ENCODE measurements around the gene HIPK4.

The HIPK4 gene

DNA sequence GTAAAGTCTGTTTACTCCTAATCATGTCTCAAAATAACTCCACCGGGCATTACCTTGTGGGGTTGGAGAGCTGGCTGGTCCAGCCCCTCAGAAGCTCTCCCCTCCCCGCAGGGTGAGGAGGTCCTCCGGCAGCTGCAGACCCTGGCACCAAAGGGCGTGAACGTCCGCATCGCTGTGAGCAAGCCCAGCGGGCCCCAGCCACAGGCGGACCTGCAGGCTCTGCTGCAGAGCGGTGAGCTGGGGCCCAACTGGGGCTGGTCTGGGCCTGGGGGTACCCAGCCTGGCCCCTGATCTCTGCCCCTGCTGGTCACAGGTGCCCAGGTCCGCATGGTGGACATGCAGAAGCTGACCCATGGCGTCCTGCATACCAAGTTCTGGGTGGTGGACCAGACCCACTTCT lies 20.2 kb downstream of the HIPK4 start:
- Mint-ChIP-seq H3K4me3 (no peak overlapping the region), H3K36me3 (peaks cover 3% of the 10 kb centered on the region), H3K27ac (no peak overlapping the region), H3K4me1 (ENCODE audit: low read depth) (peaks cover 11% of the 10 kb centered on the region), H3K9me3 (ENCODE audit: low read depth) (no peaks in the 10 kb centered on the region), H3K27me3 (no peaks in the 10 kb centered on the region)

DNA sequence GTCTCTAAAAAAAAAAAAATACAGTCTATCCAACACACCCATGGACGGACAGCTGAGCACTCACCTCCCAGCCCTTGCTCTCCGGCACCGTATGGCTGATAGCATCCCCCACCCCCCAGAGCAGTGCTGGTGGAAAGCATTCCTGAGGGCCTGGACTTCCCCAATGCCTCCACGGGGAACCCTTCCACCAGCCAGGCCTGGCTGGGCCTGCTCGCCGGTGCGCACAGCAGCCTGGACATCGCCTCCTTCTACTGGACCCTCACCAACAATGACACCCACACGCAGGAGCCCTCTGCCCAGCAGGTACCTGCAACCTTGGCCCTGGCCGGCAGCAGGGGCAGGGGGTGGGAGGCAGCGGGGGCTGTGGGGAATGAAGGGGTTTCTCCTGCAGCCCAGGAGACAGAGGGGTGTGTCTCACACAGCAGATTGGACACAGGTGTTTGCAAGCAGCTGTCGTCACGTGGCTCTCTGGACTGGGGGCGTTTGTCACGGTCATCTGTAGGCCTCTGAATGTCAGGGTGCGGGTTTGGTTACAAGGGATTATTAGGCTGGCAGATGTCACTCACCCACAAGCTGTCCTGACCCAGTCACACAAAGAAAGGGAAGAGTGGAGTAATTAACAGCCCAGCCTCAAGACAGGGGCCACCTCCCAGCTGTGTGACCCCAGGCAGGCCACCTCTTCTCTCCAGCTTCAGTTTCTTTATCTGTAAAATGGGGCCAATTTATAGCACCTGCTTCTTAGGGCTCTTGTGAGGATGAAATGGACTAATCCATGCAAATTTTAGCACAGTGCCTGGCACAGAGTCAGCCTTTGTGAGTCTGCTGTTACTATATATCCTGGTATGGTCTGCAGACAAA lies 22.2 kb downstream of the HIPK4 start:
- Mint-ChIP-seq H3K27ac (no peak overlapping the region), H3K27me3 (no peaks in the 10 kb centered on the region), H3K4me1 (ENCODE audit: low read depth) (peaks cover 11% of the 10 kb centered on the region)

DNA sequence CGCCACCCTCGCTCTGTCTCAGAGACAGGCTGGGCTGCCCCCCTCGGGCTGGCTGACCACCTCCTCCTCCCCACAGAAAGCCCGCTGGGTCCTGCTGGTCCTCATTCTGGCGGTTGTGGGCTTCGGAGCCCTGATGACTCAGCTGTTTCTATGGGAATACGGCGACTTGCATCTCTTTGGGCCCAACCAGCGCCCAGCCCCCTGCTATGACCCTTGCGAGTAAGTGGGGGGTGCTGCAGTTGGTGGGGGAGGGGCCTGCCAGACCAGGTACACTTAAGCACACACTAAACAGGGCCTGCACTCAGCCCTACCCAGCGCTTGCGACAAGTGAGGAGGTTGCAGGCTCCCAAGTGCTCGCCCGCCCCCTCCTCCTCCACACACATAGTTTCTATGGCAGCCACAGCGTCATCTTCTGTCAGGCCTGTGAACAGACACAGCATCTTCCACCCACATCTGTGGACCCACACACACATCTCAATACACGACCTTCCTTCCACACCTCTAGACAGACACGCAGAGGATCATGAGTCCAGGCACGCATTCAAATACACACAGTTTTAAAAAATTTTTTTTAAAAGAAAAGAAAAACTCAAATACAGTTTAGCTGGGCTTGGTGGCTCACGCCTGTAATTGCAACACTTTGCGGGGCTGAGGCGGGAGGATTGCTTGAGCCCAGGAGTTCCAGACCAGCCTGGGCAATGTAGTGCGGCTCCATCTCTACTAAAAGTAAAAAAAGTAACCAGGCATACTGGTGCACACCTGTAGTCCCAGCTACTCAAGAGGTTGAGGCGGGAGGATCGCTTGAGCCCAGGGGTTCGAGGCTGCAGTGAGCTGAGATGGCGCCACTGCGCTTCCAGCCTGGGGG lies 23.1 kb downstream of the HIPK4 start:
- Mint-ChIP-seq H3K9me3 (ENCODE audit: low read depth) (no peaks in the 10 kb centered on the region), H3K27ac (no peak overlapping the region), H3K4me3 (no peak overlapping the region), H3K4me1 (ENCODE audit: low read depth) (peaks cover 14% of the 10 kb centered on the region), H3K27me3 (no peaks in the 10 kb centered on the region), H3K36me3 (peaks cover 3% of the 10 kb centered on the region)

More for the DNA sequence above, 22.2 kb downstream of the HIPK4 start:
- peaks cover 3% of the 10 kb centered on the region for H3K36me3 Mint-ChIP-seq
- no peak overlapping the region for H3K4me3 Mint-ChIP-seq
- no peaks in the 10 kb centered on the region for H3K9me3 Mint-ChIP-seq (ENCODE audit: low read depth)

DNA sequence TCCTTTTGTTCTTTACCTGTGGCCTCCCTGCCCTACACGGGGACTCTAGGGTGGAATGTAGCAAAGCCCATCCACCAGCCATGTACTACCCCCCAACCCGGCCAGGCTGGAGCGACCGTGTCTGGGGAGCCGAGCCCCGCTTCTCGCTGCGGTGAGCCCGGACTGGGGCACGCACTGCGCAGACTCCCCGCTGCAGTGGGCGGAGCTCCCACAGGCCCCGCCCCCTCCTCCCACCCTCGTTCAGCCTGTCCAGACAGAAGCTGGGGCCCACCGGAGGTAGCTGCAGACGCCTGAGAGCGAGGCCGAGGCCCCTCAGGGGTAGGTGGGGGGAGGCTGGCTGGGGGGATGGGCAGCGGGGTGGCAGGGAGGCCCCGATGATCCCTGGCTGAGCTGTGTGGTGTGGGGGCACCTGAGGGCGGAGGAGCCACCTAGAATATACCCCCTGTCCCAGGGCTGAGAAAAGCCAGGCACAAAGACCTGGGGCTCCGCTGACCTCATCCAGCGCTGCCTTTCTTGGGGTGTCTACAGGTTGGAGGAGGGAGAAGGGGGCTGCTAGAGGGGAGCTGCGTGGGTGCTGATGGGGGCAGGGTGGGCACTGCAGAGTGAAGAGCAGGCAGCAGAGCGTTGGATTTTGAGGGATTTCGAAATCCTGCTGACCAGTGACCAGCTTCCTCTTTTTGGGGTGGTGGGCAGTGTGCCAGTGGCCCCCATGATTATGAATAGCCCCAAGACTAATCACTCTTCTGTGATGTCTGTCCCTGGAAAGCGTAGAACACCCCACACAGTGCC lies 24.2 kb downstream of the HIPK4 start:
- H3K4me1 Mint-ChIP-seq (ENCODE audit: low read depth) = peaks cover 14% of the 10 kb centered on the region
- no peaks in the 10 kb centered on the region for H3K9me3 Mint-ChIP-seq (ENCODE audit: low read depth)
- peak overlapping the region; percentile 51 for H3K4me3 Mint-ChIP-seq
- no peak overlapping the region for H3K27ac Mint-ChIP-seq
- H3K36me3 Mint-ChIP-seq = peaks cover 3% of the 10 kb centered on the region
- H3K27me3 Mint-ChIP-seq = no peaks in the 10 kb centered on the region

DNA sequence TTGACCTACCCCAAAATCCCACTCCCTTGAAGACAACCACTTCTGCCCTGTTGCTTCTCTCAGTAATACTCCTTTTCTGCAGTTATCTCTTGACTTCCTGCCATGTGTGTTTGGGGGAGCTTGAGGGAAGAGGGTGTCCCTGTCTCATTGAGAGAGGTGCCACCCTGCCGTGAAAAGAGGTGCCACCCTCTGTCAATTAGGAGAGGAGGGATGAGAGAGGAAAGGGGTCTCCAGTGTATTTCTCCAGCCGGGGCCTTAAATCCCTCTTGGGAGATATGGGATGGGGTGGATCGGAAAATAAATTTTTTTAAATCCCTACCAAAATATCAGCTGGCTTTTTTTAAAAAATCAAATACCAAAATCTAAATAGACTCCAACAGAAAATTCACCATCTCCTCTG lies 25.0 kb downstream of the HIPK4 start:
- H3K4me3 Mint-ChIP-seq = no peak overlapping the region
- no peaks in the 10 kb centered on the region for H3K9me3 Mint-ChIP-seq (ENCODE audit: low read depth)
- H3K4me1 Mint-ChIP-seq (ENCODE audit: low read depth) = peaks cover 14% of the 10 kb centered on the region
- no peaks in the 10 kb centered on the region for H3K36me3 Mint-ChIP-seq
- no peak overlapping the region for H3K27ac Mint-ChIP-seq
- H3K27me3 Mint-ChIP-seq = no peaks in the 10 kb centered on the region

DNA sequence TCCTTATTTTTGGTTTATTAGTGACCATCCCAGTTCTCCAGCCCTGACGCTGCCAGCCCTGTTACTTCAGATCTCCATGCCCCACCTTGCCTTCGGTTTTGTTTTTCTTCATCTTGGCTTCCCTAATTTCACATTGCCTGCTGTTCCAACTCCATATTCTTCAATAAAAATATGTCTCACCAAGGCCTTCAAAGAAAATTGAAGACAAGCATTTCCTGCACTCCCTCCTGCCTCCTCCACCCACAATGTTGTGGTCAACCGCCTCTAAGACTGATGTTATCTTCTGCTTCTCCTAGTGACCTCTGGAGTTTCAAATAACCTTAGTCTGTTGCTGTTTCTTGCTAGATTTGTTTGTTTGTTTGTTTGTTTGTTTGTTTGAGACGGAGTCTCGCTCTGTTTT lies 26.9 kb downstream of the HIPK4 start:
- Mint-ChIP-seq H3K4me3 (no peak overlapping the region), H3K27me3 (no peaks in the 10 kb centered on the region), H3K4me1 (ENCODE audit: low read depth) (peaks cover 18% of the 10 kb centered on the region), H3K27ac (no peak overlapping the region), H3K9me3 (ENCODE audit: low read depth) (no peaks in the 10 kb centered on the region), H3K36me3 (no peaks in the 10 kb centered on the region)

DNA sequence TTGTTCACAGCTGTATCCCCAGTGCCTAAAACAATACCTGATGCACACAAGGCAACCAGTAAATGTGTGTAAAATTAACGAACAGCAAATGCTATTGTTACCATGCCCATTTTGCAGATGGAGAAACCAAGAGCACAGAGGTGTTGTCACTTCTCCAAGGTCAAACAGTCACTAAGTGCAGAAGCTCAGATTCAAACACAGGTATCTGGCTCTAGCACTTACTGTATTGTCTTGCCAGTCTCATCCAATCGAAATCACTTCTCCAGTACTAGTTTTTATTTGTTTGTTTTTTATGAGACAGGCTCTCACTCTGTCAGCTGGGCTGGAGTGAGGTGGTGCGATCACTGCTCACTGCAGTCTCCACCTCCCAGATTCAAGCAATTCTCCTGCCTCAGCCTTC lies 27.8 kb downstream of the HIPK4 start:
- H3K36me3 Mint-ChIP-seq = no peaks in the 10 kb centered on the region
- no peak overlapping the region for H3K4me3 Mint-ChIP-seq
- H3K9me3 Mint-ChIP-seq (ENCODE audit: low read depth) = no peaks in the 10 kb centered on the region
- H3K27ac Mint-ChIP-seq = no peak overlapping the region
- H3K27me3 Mint-ChIP-seq = no peaks in the 10 kb centered on the region
- peaks cover 18% of the 10 kb centered on the region for H3K4me1 Mint-ChIP-seq (ENCODE audit: low read depth)

DNA sequence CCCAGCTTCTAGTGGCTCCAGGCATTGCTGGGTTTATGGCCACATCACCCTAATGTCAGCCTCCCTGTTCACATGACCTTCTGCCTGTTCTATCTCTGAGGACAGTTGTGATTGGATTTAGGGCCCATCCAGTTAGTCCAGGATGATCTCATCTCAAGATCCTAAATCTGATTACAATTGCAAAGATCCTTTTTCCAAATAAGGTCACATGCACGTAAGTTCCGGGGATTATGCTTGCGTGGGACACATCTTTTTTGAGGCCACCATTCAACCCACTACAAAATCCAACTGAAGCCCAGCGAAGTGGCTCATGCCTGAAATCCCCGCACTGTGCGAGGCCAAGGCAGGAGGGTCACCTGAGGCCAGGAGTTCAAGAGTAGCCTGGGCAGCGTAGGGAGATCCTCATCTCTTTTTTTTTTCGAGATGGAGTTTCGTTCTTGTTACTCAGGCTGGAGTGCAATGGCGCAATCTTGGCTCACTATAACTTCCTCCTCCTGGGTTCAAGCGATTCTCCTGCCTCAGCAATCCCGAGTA lies 29.2 kb downstream of the HIPK4 start:
- Mint-ChIP-seq H3K4me3 (no peak overlapping the region), H3K36me3 (no peaks in the 10 kb centered on the region), H3K27ac (no peak overlapping the region), H3K9me3 (ENCODE audit: low read depth) (no peaks in the 10 kb centered on the region), H3K27me3 (no peaks in the 10 kb centered on the region), H3K4me1 (ENCODE audit: low read depth) (peaks cover 24% of the 10 kb centered on the region)

DNA sequence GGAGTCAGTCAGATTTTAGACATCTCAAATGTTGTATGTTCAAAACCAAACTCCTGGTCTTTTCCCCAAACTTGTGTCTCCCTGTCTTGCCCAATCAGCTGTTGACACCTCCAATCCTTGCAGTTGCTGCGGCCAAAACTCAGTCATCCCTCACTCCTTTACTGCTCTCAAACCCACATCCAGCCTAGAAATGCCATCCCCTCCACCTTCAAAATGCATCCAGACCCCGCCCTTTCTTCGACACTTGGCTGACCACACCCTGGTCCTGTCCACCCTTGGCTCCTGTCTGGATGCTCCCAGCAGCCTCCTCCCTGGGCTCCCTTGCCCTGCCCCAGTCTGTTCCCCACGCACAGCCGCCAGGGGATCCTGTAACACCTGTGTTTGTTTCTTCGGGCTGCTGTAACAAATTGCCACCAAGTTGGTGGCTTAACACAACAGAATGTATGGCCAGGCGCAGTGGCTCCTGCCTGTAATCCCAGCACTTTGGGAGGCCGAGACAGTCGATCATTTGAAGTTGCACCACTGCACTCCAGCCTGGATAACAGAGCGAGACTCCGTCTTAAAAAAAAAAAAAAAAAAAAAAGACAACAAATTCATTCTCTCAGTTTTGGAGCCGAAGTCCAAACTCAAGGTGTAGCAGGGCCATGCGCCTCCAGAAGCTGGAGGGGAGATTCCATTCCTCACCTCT lies 29.8 kb downstream of the HIPK4 start:
- Mint-ChIP-seq H3K36me3 (no peaks in the 10 kb centered on the region), H3K4me3 (no peak overlapping the region), H3K9me3 (ENCODE audit: low read depth) (no peaks in the 10 kb centered on the region), H3K27ac (no peak overlapping the region), H3K4me1 (ENCODE audit: low read depth) (peaks cover 21% of the 10 kb centered on the region), H3K27me3 (no peaks in the 10 kb centered on the region)

DNA sequence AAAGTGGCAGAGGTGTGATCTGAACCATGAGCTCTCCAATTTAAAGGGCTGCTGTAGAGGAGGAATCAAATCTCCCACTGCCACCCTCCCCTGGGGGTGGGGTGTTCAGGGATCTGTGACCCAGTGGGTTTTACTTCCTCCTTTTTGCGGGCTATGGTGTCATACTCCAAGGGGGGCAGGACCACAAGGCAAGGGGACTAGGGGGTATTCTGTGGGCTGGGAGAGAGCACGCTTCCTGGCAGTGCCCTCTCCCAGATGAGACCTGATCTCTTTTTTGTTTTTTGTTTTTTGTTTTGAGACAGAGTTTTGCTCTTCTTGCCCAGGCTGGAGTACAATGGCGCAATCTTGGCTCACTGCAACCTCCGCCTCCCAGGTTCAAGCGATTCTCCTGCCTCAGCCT lies 31.2 kb downstream of the HIPK4 start:
- Mint-ChIP-seq H3K27me3 (no peaks in the 10 kb centered on the region), H3K27ac (no peak overlapping the region), H3K4me1 (ENCODE audit: low read depth) (peaks cover 19% of the 10 kb centered on the region), H3K36me3 (no peaks in the 10 kb centered on the region), H3K4me3 (no peak overlapping the region), H3K9me3 (ENCODE audit: low read depth) (no peaks in the 10 kb centered on the region)

DNA sequence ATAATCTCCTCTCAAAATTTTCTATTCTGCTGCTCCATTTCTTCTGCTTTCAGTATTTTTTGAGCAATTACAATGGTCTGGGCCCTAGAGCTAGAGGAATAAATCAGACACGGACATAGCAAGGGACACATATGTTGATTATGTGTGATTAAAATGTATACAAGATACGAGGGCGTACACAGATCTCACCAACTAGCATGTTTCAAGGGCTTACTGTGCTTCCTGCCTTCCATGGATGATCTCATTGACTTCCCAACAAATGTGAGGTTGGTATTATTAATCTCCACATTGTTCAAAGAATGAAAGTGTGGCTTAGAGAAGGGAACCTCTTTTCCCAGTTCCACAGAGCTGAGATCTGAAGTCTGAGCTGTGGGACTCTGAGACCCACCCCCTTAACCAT lies 32.3 kb downstream of the HIPK4 start:
- H3K36me3 Mint-ChIP-seq = no peaks in the 10 kb centered on the region
- H3K27ac Mint-ChIP-seq = no peak overlapping the region
- H3K27me3 Mint-ChIP-seq = no peaks in the 10 kb centered on the region
- H3K4me3 Mint-ChIP-seq = no peak overlapping the region
- H3K4me1 Mint-ChIP-seq (ENCODE audit: low read depth) = peaks cover 14% of the 10 kb centered on the region
- H3K9me3 Mint-ChIP-seq (ENCODE audit: low read depth) = no peaks in the 10 kb centered on the region

DNA sequence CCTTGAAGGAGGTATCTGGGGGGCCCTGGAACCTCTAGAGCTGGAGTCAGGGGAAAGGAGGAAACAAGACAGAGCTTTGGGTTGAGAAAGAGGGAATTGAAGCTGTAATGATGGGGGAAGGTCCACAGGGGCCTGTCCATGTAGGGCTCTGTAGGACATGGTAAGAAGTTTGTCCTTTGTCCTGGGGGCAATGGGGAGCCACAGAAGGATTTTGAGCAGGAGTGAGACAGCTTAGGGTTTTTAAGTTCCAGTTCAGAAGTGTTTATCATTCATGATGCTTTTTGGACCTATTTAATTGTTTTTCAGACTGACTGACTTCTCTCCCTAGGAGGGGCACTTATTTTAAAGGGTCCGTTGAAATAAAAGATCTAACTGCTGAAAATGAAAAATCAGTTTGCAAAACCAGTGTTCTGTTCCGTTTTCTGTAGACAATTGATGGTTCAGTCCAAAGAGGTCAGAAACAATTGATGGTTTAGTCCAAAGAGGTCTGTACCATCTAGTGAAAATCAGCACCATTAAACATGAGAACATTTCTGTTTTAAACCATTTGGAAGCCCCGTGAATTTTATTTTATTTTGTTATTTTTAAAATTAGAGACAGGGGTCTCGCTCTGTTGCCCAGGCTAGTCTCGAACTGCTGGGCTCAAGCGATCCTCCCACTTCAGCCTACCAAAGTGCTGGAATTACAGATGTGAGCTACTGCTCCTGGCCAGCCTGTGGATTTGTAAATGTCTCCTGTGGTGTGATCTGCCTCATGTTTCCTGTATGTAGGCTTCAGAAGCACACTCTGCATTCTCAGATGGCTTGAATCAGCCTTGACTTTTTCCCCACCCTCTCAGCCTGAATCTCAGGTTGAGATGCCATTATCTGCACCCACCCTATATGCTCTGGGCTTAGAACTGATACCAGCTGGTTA lies 33.0 kb downstream of the HIPK4 start:
- H3K9me3 Mint-ChIP-seq (ENCODE audit: low read depth) = no peaks in the 10 kb centered on the region
- no peak overlapping the region for H3K27ac Mint-ChIP-seq
- peaks cover 12% of the 10 kb centered on the region for H3K4me1 Mint-ChIP-seq (ENCODE audit: low read depth)
- no peaks in the 10 kb centered on the region for H3K36me3 Mint-ChIP-seq
- H3K4me3 Mint-ChIP-seq = no peak overlapping the region
- no peaks in the 10 kb centered on the region for H3K27me3 Mint-ChIP-seq

DNA sequence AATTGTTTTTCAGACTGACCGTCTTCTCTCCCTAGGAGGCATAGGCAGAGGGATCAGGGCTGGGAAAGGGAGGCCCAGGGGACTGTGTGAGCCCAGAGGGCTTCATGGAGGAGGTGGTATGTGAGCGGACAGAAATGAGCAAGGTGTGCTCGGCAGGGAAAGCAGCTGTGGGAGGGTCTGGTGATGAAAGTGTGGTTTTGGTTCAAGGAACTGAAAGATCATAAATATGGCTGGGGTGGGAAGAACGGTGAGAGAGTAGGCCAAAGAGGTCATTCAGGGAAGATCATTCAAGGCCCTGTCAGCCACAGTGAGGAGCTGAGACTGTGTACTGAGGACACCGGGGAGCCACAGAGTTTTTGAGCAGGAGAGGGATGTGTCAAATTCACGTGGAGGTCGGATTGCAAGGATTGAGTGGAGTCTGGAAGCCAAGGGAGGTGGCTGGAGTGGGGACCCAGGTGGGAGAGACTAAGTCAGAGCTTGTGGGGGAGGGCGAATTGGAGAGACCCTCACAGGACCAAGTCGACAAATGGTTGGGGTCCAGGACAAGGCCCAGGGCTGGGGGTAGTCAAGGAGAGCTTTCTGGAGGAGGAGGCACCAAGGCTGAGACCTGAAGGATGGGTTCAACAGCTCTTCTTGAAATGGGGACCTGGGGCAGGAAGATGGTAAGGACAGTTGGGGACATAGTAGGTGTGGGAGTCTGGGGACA lies 33.9 kb downstream of the HIPK4 start:
- Mint-ChIP-seq H3K9me3 (ENCODE audit: low read depth) (no peaks in the 10 kb centered on the region), H3K4me3 (no peak overlapping the region), H3K27me3 (no peaks in the 10 kb centered on the region), H3K27ac (no peak overlapping the region), H3K4me1 (ENCODE audit: low read depth) (peaks cover 12% of the 10 kb centered on the region), H3K36me3 (no peaks in the 10 kb centered on the region)
